Sciatic nerve (tissue), 2 donors: ENCODE measurements around the gene KRT82. TPM values are rescaled to one million over a fixed set of nuclear protein-coding genes. Genes with fewer than 3 reads are reported as not detected.
"Not testable (repeated sequence)": the region's sequence is repeated elsewhere in the genome, so short reads cannot be mapped to it uniquely, and the experiment has no call there.

Source experiments
- ATAC-seq: fragments of 200-7000 bp; cut with Tn5 transposase; one replicate; pipeline ENCODE4 v1.9.1; 2020; ENCODE audit warnings: mild to moderate bottlenecking, moderate library complexity
- DNase-seq: peaks from one replicate; pipeline ENCODE4 v3.0.0-alpha.2; 2020; ENCODE audit warnings: low spot score
- intact Hi-C: fragments of 100-400 bp; cut with DNase I; formaldehyde crosslinking; loops from one replicate; pipeline ENCODE4 v1.14.2; 2022
- total RNA-seq: library from RNA; stranded (reverse); fragmentation: NEBNext Ultra II Directional; extraction: Animal tissue kit (Norgen Biotek cat#: 25700); gene quantifications from one replicate; pipeline ENCODE4 v1.2.1, GENCODE V29; 2021
- donor health status: DM: no; HTN: no; CAD: no.
- donor health status: DM: no; HTN: no; CAD: no.

Gene KRT82
- total RNA-seq, 1 donor from 2014 or later: not detected

- DNase-seq: peak; percentile 47
These were observed 52.4 kb downstream of the KRT82 start for GRCh38 chr12:52353766-52354165.

GRCh38 chr12:52352951-52353350, 53.2 kb downstream of the KRT82 start:
- intact Hi-C loops: no loop called here
- no peak for DNase-seq
- ATAC-seq: no peak

More at GRCh38 chr12:52353766-52354165, 52.4 kb downstream of the KRT82 start:
- intact Hi-C loops: no loop called here
- no peak for ATAC-seq

GRCh38 chr12:52351196-52352059, 54.7 kb downstream of the KRT82 start:
- DNase-seq (peak; percentile 57), ATAC-seq (peak; percentile 36)
- intact Hi-C loops: no loop called here

- intact Hi-C loops: no loop called here
- DNase-seq (no peak), ATAC-seq (no peak)
These were observed 55.3 kb downstream of the KRT82 start for GRCh38 chr12:52350786-52351185.

- peak; percentile 19 for DNase-seq
- ATAC-seq: no peak
- intact Hi-C loops: no loop called here
These were observed 56.0 kb downstream of the KRT82 start for GRCh38 chr12:52350021-52350620.

GRCh38 chr12:52349196-52349595, 56.9 kb downstream of the KRT82 start:
- intact Hi-C loops: no loop called here
- ATAC-seq (no peak), DNase-seq (no peak)

GRCh38 chr12:52347551-52348510, 58.3 kb downstream of the KRT82 start:
- DNase-seq (peak; percentile 35), ATAC-seq (no peak)
- intact Hi-C loops: no loop called here

- ATAC-seq: no peak
These were observed 59.1 kb downstream of the KRT82 start for GRCh38 chr12:52347016-52347415.

GRCh38 chr12:52346593-52346992, 59.5 kb downstream of the KRT82 start:
- ATAC-seq: no peak
- intact Hi-C loops: no loop called here
- DNase-seq: peak; percentile 14

More at GRCh38 chr12:52347016-52347415, 59.1 kb downstream of the KRT82 start:
- intact Hi-C loops: no loop called here
- peak; percentile 23 for DNase-seq

GRCh38 chr12:52345041-52345440, 61.1 kb downstream of the KRT82 start:
- intact Hi-C loops, ATAC-seq: not testable (repeated sequence)
- peak; percentile 13 for DNase-seq

GRCh38 chr12:52344111-52344510, 62.0 kb downstream of the KRT82 start:
- no peak for DNase-seq
- intact Hi-C loops: no loop called here
- no peak for ATAC-seq

Other genes with a start within 250 kb of the KRT82 start
- 0.13 TPM for gene KRT80, start 214.3 kb downstream of the KRT82 start, total RNA-seq
- 4.0 TPM for gene KRT7, start 173.1 kb downstream of the KRT82 start, total RNA-seq
- 0.45 TPM for gene KRT86, start 131.7 kb downstream of the KRT82 start, total RNA-seq
- not detected for gene KRT81, start 114.8 kb downstream of the KRT82 start, total RNA-seq
- gene KRT83, start 84.9 kb downstream of the KRT82 start, total RNA-seq: not detected
- gene KRT85, start 38.9 kb downstream of the KRT82 start, total RNA-seq: not detected
- gene KRT84, start 20.7 kb downstream of the KRT82 start, total RNA-seq: not detected
- gene KRT75, start 28.0 kb upstream of the KRT82 start, total RNA-seq: not detected
- not detected for gene KRT6B, start 45.8 kb upstream of the KRT82 start, total RNA-seq
- not detected for gene KRT6C, start 67.5 kb upstream of the KRT82 start, total RNA-seq
- gene KRT6A, start 86.9 kb upstream of the KRT82 start, total RNA-seq: not detected
- 2.6 TPM for gene KRT5, start 114.1 kb upstream of the KRT82 start, total RNA-seq
- gene KRT71, start 146.8 kb upstream of the KRT82 start, total RNA-seq: not detected
- not detected for gene KRT74, start 167.5 kb upstream of the KRT82 start, total RNA-seq
- 0.18 TPM for gene KRT72, start 195.1 kb upstream of the KRT82 start, total RNA-seq
- gene KRT73, start 212.2 kb upstream of the KRT82 start, total RNA-seq: not detected
- not detected for gene KRT2, start 245.9 kb upstream of the KRT82 start, total RNA-seq